ENCODE results near the gene ARID1B.

DNA sequence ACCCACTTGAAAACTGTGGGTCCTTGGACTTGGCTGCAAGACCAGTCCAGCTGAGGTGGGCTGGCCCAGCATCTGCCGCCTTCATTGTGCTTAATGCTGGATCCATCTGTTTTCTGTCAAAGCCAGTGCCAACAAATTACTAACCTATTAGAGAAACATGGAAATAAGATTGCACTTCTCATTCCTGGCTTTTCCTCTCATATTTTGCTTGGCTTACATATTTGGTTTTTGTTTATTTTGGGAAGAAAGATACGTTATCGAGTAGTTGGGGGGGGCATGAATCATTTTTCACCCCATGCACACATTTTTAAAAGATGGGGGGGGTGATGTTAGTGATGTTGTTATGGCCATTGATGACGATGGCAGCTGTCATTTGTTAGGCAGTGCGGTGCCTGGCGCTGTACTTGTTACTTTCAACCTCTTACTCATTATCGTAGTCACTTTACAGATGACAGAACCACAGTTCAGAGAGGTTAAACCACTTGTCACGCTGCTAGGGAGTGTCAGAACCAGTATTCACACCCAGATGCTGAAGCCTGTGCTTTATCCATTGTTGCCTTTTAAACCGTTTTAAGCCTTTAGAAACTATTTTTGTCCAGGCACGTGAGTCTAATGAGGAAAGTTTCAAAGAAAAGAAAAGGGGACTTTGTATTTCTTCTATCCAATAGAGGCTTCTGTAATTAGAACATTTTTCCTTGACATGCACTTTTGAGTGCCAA, 366.2 kb downstream of the ARID1B start:
- TF ChIP-seq POLR2A (IDR thresholded peaks at IDR 0.05), result no peak
- TF ChIP-seq, protein P1, sequence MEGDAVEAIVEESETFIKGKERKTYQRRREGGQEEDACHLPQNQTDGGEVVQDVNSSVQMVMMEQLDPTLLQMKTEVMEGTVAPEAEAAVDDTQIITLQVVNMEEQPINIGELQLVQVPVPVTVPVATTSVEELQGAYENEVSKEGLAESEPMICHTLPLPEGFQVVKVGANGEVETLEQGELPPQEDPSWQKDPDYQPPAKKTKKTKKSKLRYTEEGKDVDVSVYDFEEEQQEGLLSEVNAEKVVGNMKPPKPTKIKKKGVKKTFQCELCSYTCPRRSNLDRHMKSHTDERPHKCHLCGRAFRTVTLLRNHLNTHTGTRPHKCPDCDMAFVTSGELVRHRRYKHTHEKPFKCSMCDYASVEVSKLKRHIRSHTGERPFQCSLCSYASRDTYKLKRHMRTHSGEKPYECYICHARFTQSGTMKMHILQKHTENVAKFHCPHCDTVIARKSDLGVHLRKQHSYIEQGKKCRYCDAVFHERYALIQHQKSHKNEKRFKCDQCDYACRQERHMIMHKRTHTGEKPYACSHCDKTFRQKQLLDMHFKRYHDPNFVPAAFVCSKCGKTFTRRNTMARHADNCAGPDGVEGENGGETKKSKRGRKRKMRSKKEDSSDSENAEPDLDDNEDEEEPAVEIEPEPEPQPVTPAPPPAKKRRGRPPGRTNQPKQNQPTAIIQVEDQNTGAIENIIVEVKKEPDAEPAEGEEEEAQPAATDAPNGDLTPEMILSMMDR (IDR thresholded peaks at IDR 0.05), result no peak
